ENCODE measurements around the gene GLOD5. TPM values are rescaled to one million over a fixed set of nuclear protein-coding genes. Genes with fewer than 3 reads are reported as not detected.

The GLOD5 gene
- total and polyA plus RNA-seq, 2 of the 4 experiments (the other 2 are of a cell fraction) = not detected

GRCh38 chrX:48715876-48716502 is 45.6 kb upstream of the GLOD5 start:
- no peak overlapping the region for H3K18ac ChIP-seq (ENCODE audit: low read depth, low read length)
- no peak overlapping the region for H3K4me3 ChIP-seq (ENCODE audit: insufficient read depth, low read depth, low read length)
- H4K91ac ChIP-seq (ENCODE audit: insufficient read depth, low read depth, low read length) = no peak overlapping the region
- H3K79me1 ChIP-seq (ENCODE audit: low read depth in 1 of 2, low read length in 2 of 2) = no peaks in the 10 kb centered on the region
- no peak overlapping the region for H3K4me2 ChIP-seq (ENCODE audit: low read depth, low read length)
- no peaks in the 10 kb centered on the region for H3K9me3 ChIP-seq (ENCODE audit: control insufficient read depth, insufficient read depth, low read length)
- DNase-seq (peak; percentile 4), ATAC-seq (ENCODE audit: low read depth) (no peak)
- H3K9ac ChIP-seq (ENCODE audit: low read depth, low read length) = no peak overlapping the region
- CTCF ChIA-PET = no interaction called here
- no CpG with 5 or more reads among the region's 4 CpGs for WGBS, 2 experiments (ENCODE audit: extremely low coverage in 2 of 2, insufficient read length in 1 of 2)
- H3K4me1 ChIP-seq (ENCODE audit: control insufficient read depth, insufficient read depth, low read length) = 0 out of 2 replicates have a peak, but pooled peaks cover 2% of the 10 kb centered on the region
- BruUV-seq (replicated peaks) = no TSS peak
- no peak overlapping the region for H3K4ac ChIP-seq (ENCODE audit: low read depth, low read length)
- H2BK20ac ChIP-seq (ENCODE audit: low read depth, low read length) = no peak overlapping the region
- no peaks in the 10 kb centered on the region for H4K20me1 ChIP-seq (ENCODE audit: insufficient read depth, low read length)
- no peak overlapping the region for H2BK120ac ChIP-seq (ENCODE audit: low read depth, low read length)
- H3K27me3 ChIP-seq (ENCODE audit: control insufficient read depth, insufficient read depth, low read length) = peaks cover 4% of the 10 kb centered on the region
- no peak overlapping the region for H2BK15ac ChIP-seq (ENCODE audit: low read depth, low read length)
- no peak overlapping the region for H3K56ac ChIP-seq (ENCODE audit: extremely low read depth, insufficient read depth, low read length)
- H3K27ac ChIP-seq (ENCODE audit: insufficient read depth, low read length) = no peak overlapping the region
- no peaks in the 10 kb centered on the region for H3K36me3 ChIP-seq (ENCODE audit: control insufficient read depth, insufficient read depth, low read length)
- POLR2A ChIA-PET (ENCODE audit: unreplicated experiment) = no interaction called here
- in situ Hi-C loops (cut with MboI; ENCODE audit: low sequenced_read_pairs) (no loop called here), dilution Hi-C loops (cut with HindIII; ENCODE audit: low sequenced_read_pairs, unreplicated experiment) (no loop called here), intact Hi-C loops (cut with micrococcal nuclease) (no loop called here)
- H4K5ac ChIP-seq (ENCODE audit: low read depth, low read length) = no peak overlapping the region
- no peak overlapping the region for H4K8ac ChIP-seq (ENCODE audit: low read depth in 2 of 2, low read length in 2 of 2)
- no peak overlapping the region for H2AK5ac ChIP-seq (ENCODE audit: low read depth, low read length)
- no peak overlapping the region for H2AK9ac ChIP-seq (replicated peaks; ENCODE audit: low read depth, low read length, poor library complexity)
- no peak overlapping the region for H3K14ac ChIP-seq (replicated peaks; ENCODE audit: low read depth, low read length)
- H2AFZ ChIP-seq (replicated peaks; ENCODE audit: low read length, poor library complexity) = no peak overlapping the region
- no peaks in the 10 kb centered on the region for H3K9me1 ChIP-seq (ENCODE audit: insufficient read depth, low read length)
- TF ChIP-seq, protein P1, sequence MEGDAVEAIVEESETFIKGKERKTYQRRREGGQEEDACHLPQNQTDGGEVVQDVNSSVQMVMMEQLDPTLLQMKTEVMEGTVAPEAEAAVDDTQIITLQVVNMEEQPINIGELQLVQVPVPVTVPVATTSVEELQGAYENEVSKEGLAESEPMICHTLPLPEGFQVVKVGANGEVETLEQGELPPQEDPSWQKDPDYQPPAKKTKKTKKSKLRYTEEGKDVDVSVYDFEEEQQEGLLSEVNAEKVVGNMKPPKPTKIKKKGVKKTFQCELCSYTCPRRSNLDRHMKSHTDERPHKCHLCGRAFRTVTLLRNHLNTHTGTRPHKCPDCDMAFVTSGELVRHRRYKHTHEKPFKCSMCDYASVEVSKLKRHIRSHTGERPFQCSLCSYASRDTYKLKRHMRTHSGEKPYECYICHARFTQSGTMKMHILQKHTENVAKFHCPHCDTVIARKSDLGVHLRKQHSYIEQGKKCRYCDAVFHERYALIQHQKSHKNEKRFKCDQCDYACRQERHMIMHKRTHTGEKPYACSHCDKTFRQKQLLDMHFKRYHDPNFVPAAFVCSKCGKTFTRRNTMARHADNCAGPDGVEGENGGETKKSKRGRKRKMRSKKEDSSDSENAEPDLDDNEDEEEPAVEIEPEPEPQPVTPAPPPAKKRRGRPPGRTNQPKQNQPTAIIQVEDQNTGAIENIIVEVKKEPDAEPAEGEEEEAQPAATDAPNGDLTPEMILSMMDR (conservative IDR thresholded peaks at IDR 0.05; ENCODE audit: low read depth, low read length) = no peak
- no peak overlapping the region for H3K23ac ChIP-seq (ENCODE audit: low read depth, low read length)
- H2BK5ac ChIP-seq (ENCODE audit: low read depth, low read length, poor library complexity, severe bottlenecking) = no peak overlapping the region
